AG04450 (cell line): Measurements from ENCODE around the gene ELAVL2. TPM values are rescaled to one million over a fixed set of nuclear protein-coding genes. Genes with fewer than 3 reads are reported as not detected.

Experiments used
- CTCF ChIA-PET: fragments of 300-600, 350-600 bp; formaldehyde crosslinking; extraction: SDS; loops from one replicate; lab custom pipeline; 2022; ENCODE audit warnings: antibody characterized with exemption, inconsistent platforms; lab: Charles Lee
- POLR2A ChIA-PET: fragments of 350-600 bp; formaldehyde crosslinking; extraction: SDS; loops from one replicate; lab custom pipeline; 2021; ENCODE audit warnings: antibody characterized with exemption, inconsistent platforms; lab: Yijun Ruan, JAX
- DNase-seq: peaks from one replicate; pipeline ENCODE4 v3.0.0-alpha.2; 2011; ENCODE audit warnings: low read depth, low spot score
- H3K27ac ChIP-seq: one replicate; pipeline ENCODE4 v1.5.1; 2012; ENCODE audit warnings: low read depth, low read length, control low read depth
- H3K27me3 ChIP-seq: one replicate; pipeline ENCODE4 v1.6.0; 2012; ENCODE audit warnings: low read length; ENCODE audit not compliant: control insufficient read depth, insufficient read depth
- H3K4me3 ChIP-seq: 2 replicates; pipeline ENCODE4 v1.5.1; 2011; ENCODE audit warnings: mild to moderate bottlenecking, low read depth, low read length, control low read depth
- H3K9me3 ChIP-seq: 2 replicates; pipeline ENCODE4 v1.5.1; 2012; ENCODE audit warnings: low read length; ENCODE audit not compliant: control insufficient read depth, insufficient read depth
- CTCF ChIP-seq: IDR thresholded peaks from 2 replicates; pipeline ENCODE4 v1.5.1; 2011; ENCODE audit warnings: low read depth, low read length, control low read depth, inconsistent platforms
- polyA plus RNA-seq: library from polyadenylated mRNA; depleted of rRNA; stranded (reverse); fragments of >200 nt; gene quantifications from 2 replicates; pipeline ENCODE4 v1.2.3, GENCODE V29; 2011

The ELAVL2 gene
- polyA plus RNA-seq, 1 experiment: 0.04 TPM

GRCh38 chr9:23686257-23686656 lies 139.8 kb downstream of the ELAVL2 start:
- no peak overlapping the region for H3K27ac ChIP-seq
- ChIA-PET CTCF (no interaction called here), POLR2A (no interaction called here)
- no peaks in the 10 kb centered on the region; the same call in 1 of the 2 replicates for H3K9me3 ChIP-seq
- no peak overlapping the region for H3K4me3 ChIP-seq
- no peak for TF ChIP-seq CTCF
- DNase-seq: no peak
- H3K27me3 ChIP-seq: no peaks in the 10 kb centered on the region

- no peaks in the 10 kb centered on the region; the same call in 1 of the 2 replicates for H3K9me3 ChIP-seq
- no peak for DNase-seq
- no peak overlapping the region for H3K27ac ChIP-seq
- no peak overlapping the region for H3K4me3 ChIP-seq
- CTCF ChIA-PET: interaction anchor here (1.0 kb wide), 1 partner anchor 62 kb away, joined by 7 read pairs; no protein-coding TSS in a partner anchor
- POLR2A ChIA-PET: no interaction called here
- no peak for TF ChIP-seq CTCF
- H3K27me3 ChIP-seq: no peaks in the 10 kb centered on the region
Observed at GRCh38 chr9:23683611-23684061, 142.4 kb downstream of the ELAVL2 start.

GRCh38 chr9:23682891-23683431 lies 143.1 kb downstream of the ELAVL2 start:
- H3K27ac ChIP-seq: no peak overlapping the region
- no peak for TF ChIP-seq CTCF

GRCh38 chr9:23682352-23682751 lies 143.7 kb downstream of the ELAVL2 start:
- ChIA-PET CTCF (no interaction called here), POLR2A (no interaction called here)
- H3K27me3 ChIP-seq: no peaks in the 10 kb centered on the region
- H3K4me3 ChIP-seq: no peak overlapping the region
- no peak for DNase-seq
- H3K9me3 ChIP-seq: no peaks in the 10 kb centered on the region; the same call in 1 of the 2 replicates
- TF ChIP-seq CTCF: no peak
- H3K27ac ChIP-seq: no peak overlapping the region

More at GRCh38 chr9:23682891-23683431, 143.1 kb downstream of the ELAVL2 start:
- no peak for DNase-seq
- ChIA-PET POLR2A (no interaction called here), CTCF (no interaction called here)
- Histone ChIP-seq H3K27me3 (no peaks in the 10 kb centered on the region), H3K4me3 (no peak overlapping the region), H3K9me3 (no peaks in the 10 kb centered on the region; the same call in 1 of the 2 replicates)

GRCh38 chr9:23677446-23677845 lies 148.6 kb downstream of the ELAVL2 start:
- no peak for TF ChIP-seq CTCF
- POLR2A ChIA-PET: no interaction called here

More at GRCh38 chr9:23677446-23677845, 148.6 kb downstream of the ELAVL2 start:
- H3K27ac ChIP-seq: no peak overlapping the region
- H3K27me3 ChIP-seq: no peaks in the 10 kb centered on the region
- no peak for DNase-seq
- no peak overlapping the region for H3K4me3 ChIP-seq
- no peaks in the 10 kb centered on the region for H3K9me3 ChIP-seq
- CTCF ChIA-PET: no interaction called here
